ENCODE data around the gene DGKZ.

DNA sequence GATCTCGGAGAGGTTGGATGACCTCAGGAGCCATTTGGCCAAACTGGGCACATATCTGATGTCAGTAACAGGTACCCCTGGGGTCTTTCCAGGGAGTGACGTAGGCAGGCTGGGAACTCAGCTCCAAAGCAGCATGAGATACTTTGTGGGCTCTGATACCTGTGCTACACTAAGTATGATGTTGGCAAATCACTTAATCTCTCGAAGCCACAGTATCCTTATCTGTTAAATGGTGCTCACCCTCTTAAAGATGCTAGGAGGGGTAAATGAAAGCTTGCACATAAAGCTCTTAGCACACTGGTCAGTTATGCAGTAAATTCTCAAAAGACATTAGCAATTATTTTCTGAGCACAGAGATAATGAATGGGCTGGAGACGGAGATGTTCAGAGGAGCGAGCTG lies 17.1 kb upstream of the DGKZ start:
- TF ChIP-seq, protein P1, sequence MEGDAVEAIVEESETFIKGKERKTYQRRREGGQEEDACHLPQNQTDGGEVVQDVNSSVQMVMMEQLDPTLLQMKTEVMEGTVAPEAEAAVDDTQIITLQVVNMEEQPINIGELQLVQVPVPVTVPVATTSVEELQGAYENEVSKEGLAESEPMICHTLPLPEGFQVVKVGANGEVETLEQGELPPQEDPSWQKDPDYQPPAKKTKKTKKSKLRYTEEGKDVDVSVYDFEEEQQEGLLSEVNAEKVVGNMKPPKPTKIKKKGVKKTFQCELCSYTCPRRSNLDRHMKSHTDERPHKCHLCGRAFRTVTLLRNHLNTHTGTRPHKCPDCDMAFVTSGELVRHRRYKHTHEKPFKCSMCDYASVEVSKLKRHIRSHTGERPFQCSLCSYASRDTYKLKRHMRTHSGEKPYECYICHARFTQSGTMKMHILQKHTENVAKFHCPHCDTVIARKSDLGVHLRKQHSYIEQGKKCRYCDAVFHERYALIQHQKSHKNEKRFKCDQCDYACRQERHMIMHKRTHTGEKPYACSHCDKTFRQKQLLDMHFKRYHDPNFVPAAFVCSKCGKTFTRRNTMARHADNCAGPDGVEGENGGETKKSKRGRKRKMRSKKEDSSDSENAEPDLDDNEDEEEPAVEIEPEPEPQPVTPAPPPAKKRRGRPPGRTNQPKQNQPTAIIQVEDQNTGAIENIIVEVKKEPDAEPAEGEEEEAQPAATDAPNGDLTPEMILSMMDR (IDR thresholded peaks at IDR 0.05), result no peak
- no peak for TF ChIP-seq POLR2A (IDR thresholded peaks at IDR 0.05)
